K562 (cell line): ENCODE measurements around the gene GRIN2D. TPM values are rescaled to one million over a fixed set of nuclear protein-coding genes. Genes with fewer than 3 reads are reported as not detected.
A peak's percentile ranks its signal among the peaks of the same experiment; 100 is the strongest.

Experiments
- ATAC-seq: fragments of 200-7000 bp; cut with Tn5 transposase; 3 replicates; pipeline ENCODE4 v1.9.1; 2020; ENCODE audit warnings: moderate library complexity
- BruUV-seq: library from RNA; stranded (reverse); fragments of 400-500 nt; replicated peaks from 2 replicates; lab custom pipeline; 2021; lab: Mats Ljungman, UMichigan
- CTCF ChIA-PET: fragments of 300-600 bp; formaldehyde crosslinking; extraction: SDS; loops from one replicate; lab custom pipeline; 2021; ENCODE audit warnings: low intra/inter-chr PET ratio; lab: Yijun Ruan, JAX
- POLR2A ChIA-PET: fragments of 300-600, 350-650 bp; sonication (Branson Sonifier 250); formaldehyde crosslinking; extraction: SDS; loops from one replicate; lab custom pipeline; 2021; ENCODE audit warnings: antibody characterized with exemption, inconsistent platforms; lab: Yijun Ruan, JAX
- DNase-seq, 4 experiments: peaks; one replicate each; pipeline versions ENCODE4 v3.0.0 to v3.0.0-alpha.2; 2011 to 2018; ENCODE audit warnings: low spot score in 3 of 4, mixed read lengths in 3 of 4; ENCODE audit errors: extremely low read depth in 1 of 4
- FAIRE-seq: peaks from 2 replicates; lab custom pipeline; 2011; peaks lifted over from hg19 to GRCh38; lab: Jason Lieb, UNC
- H2AFZ ChIP-seq: 2 replicates; pipeline ENCODE4 v1.6.0; 2011; ENCODE audit warnings: low read depth, low read length, control low read depth, inconsistent platforms
- H3K27ac ChIP-seq: fragments of 200-600 bp; 3 replicates; pipeline ENCODE4 v1.8.0; 2011; ENCODE audit warnings: low read depth, mild to moderate bottlenecking, control low read depth, inconsistent platforms, low read length, moderate library complexity, mixed read lengths; ENCODE audit errors: extremely low read depth
- H3K27me3 ChIP-seq, 2 experiments: fragments of 300-600 bp in 1 of 2; 2 replicates in 1 of 2; 3 replicates in 1 of 2; pipeline versions ENCODE4 v1.6.0 to v1.8.0; 2011; ENCODE audit warnings: inconsistent platforms in 2 of 2, low read length in 2 of 2, mild to moderate bottlenecking in 1 of 2, mixed read lengths in 1 of 2, moderate library complexity in 1 of 2; ENCODE audit not compliant: control insufficient read depth in 2 of 2, insufficient read depth in 2 of 2
- H3K36me3 ChIP-seq: fragments of 300-600 bp; 3 replicates; pipeline ENCODE4 v1.8.0; 2011; ENCODE audit warnings: mild to moderate bottlenecking, low read length, inconsistent platforms; ENCODE audit not compliant: control insufficient read depth, insufficient read depth
- H3K4me1 ChIP-seq, 2 experiments: fragments of 200-600 bp in 1 of 2; replicated peaks in 1 of 2; 2 replicates in 1 of 2; 3 replicates in 1 of 2; pipeline versions ENCODE4 v1.5.1 to v1.8.0; 2011; ENCODE audit warnings: inconsistent platforms in 2 of 2, low read length in 2 of 2, mild to moderate bottlenecking in 1 of 2, mixed read lengths in 1 of 2, moderate library complexity in 1 of 2; ENCODE audit not compliant: control insufficient read depth in 2 of 2, insufficient read depth in 2 of 2
- H3K4me2 ChIP-seq: 2 replicates; pipeline ENCODE4 v1.6.1; 2011; ENCODE audit warnings: low read length, control low read depth, inconsistent platforms, mixed read lengths; ENCODE audit not compliant: insufficient read depth
- H3K4me3 ChIP-seq: fragments of 200-600 bp; sonication (generic), shearing (Covaris generic); 2 replicates; pipeline ENCODE4 v1.5.1; 2016; ENCODE audit warnings: control low read depth, inconsistent platforms
- H3K79me2 ChIP-seq: fragments of 200-600 bp; 3 replicates; pipeline ENCODE4 v1.8.0; 2011; ENCODE audit warnings: low read length, inconsistent platforms; ENCODE audit not compliant: control insufficient read depth, insufficient read depth
- H3K9ac ChIP-seq, 2 experiments: 2 replicates each; pipeline versions ENCODE4 v1.6.0 to v1.6.1; 2011; ENCODE audit warnings: low read depth in 2 of 2, low read length in 2 of 2, control low read depth in 1 of 2, inconsistent platforms in 1 of 2, mild to moderate bottlenecking in 1 of 2, mixed read lengths in 1 of 2; ENCODE audit not compliant: insufficient read depth in 1 of 2
- H3K9me1 ChIP-seq: one replicate; pipeline ENCODE4 v1.6.0; 2011; ENCODE audit warnings: inconsistent platforms, mild to moderate bottlenecking, low read length, moderate library complexity; ENCODE audit not compliant: control insufficient read depth, insufficient read depth
- H3K9me3 ChIP-seq: replicated peaks from 2 replicates; pipeline ENCODE4 v1.5.1; 2011; ENCODE audit warnings: low read depth, low read length, inconsistent platforms; ENCODE audit not compliant: control insufficient read depth, insufficient read depth
- H4K20me1 ChIP-seq: replicated peaks from 2 replicates; pipeline ENCODE4 v1.6.1; 2011; ENCODE audit warnings: low read length, inconsistent platforms, mixed read lengths; ENCODE audit not compliant: control insufficient read depth, insufficient read depth
- ARID2 ChIP-seq: fragments of 450-650 bp; IDR thresholded peaks from 2 replicates; pipeline ENCODE4 v1.6.1; 2017; ENCODE audit warnings: antibody characterized with exemption, mild to moderate bottlenecking
- DDX20 ChIP-seq: fragments of 450-650 bp; IDR thresholded peaks from 2 replicates; pipeline ENCODE4 v1.6.1; 2016; ENCODE audit warnings: missing genetic modification characterization, low read depth, mild to moderate bottlenecking, missing compliant biosample characterization, moderate library complexity
- HNRNPH1 ChIP-seq: fragments of 200-400 bp; formaldehyde crosslinking; optimal IDR thresholded peaks from 2 replicates; pipeline ENCODE3; 2017; ENCODE audit warnings: low read depth, mild to moderate bottlenecking, low read length, moderate library complexity
- IFI16 ChIP-seq: fragments of 250-450 bp; sonication (Bioruptor Pico); IDR thresholded peaks from 2 replicates; pipeline ENCODE4 v2.1.2; 2022; ENCODE audit warnings: mild to moderate bottlenecking, inconsistent platforms
- MEF2A ChIP-seq: IDR thresholded peaks from 2 replicates; pipeline ENCODE4 v1.6.1; 2011; ENCODE audit warnings: low read depth, mild to moderate bottlenecking, low read length, moderate library complexity; ENCODE audit not compliant: control insufficient read depth
- MEIS2 ChIP-seq: fragments of 450-650 bp; IDR thresholded peaks from 2 replicates; pipeline ENCODE4 v1.6.1; 2014; ENCODE audit warnings: mild to moderate bottlenecking; ENCODE audit not compliant: partially characterized antibody
- NFIC ChIP-seq: fragments of 450-650 bp; IDR thresholded peaks from 2 replicates; pipeline ENCODE4 v1.6.1; 2017; ENCODE audit warnings: mild to moderate bottlenecking, inconsistent platforms
- PHB2 ChIP-seq: fragments of 450-650 bp; IDR thresholded peaks from 2 replicates; pipeline ENCODE4 v1.6.1; 2017; ENCODE audit warnings: low read depth
- RBFOX2 ChIP-seq: fragments of 200-400 bp; formaldehyde crosslinking; IDR thresholded peaks from 2 replicates; pipeline ENCODE4 v1.6.1; 2017; ENCODE audit warnings: low read depth, mild to moderate bottlenecking, low read length, moderate library complexity
- SMAD2 ChIP-seq: fragments of 150-350 bp; IDR thresholded peaks from 2 replicates; pipeline ENCODE4 v1.6.1; 2014; ENCODE audit warnings: low read depth, mild to moderate bottlenecking, low read length
- SMARCA5 ChIP-seq: fragments of 450-650 bp; IDR thresholded peaks from 2 replicates; pipeline ENCODE4 v1.6.1; 2016
- SMARCC2 ChIP-seq: fragments of 450-650 bp; IDR thresholded peaks from 2 replicates; pipeline ENCODE4 v1.6.1; 2017; ENCODE audit warnings: antibody characterized with exemption, moderate library complexity, mild to moderate bottlenecking, low read depth
- SNIP1 ChIP-seq: fragments of 450-650 bp; IDR thresholded peaks from 2 replicates; pipeline ENCODE4 v1.7.1; 2017; ENCODE audit warnings: low read depth, mild to moderate bottlenecking
- SREBF1 ChIP-seq: fragments of 150-350 bp; IDR thresholded peaks from 2 replicates; pipeline ENCODE4 v1.6.1; 2014; ENCODE audit warnings: antibody characterized with exemption, low read depth, low read length, borderline replicate concordance
- TAF15 ChIP-seq: fragments of 200-400 bp; formaldehyde crosslinking; IDR thresholded peaks from 2 replicates; pipeline ENCODE4 v1.6.1; 2017; ENCODE audit warnings: mild to moderate bottlenecking, low read depth, low read length, moderate library complexity
- TEAD2 ChIP-seq: fragments of 450-650 bp; IDR thresholded peaks from 2 replicates; pipeline ENCODE4 v1.6.1; 2016; ENCODE audit warnings: missing genetic modification characterization, control low read depth, missing compliant biosample characterization
- YBX1 ChIP-seq: fragments of 450-650 bp; IDR thresholded peaks from 2 replicates; pipeline ENCODE4 v1.7.1; 2016; ENCODE audit warnings: mild to moderate bottlenecking
- ZBED1 ChIP-seq: IDR thresholded peaks from 2 replicates; pipeline ENCODE4 v1.6.1; 2014
- ZFP1 ChIP-seq: fragments of 450-650 bp; formaldehyde crosslinking; IDR thresholded peaks from 2 replicates; pipeline ENCODE4 v1.4.0; 2020; ENCODE audit warnings: mild to moderate bottlenecking, mixed read lengths
- ZNF282 ChIP-seq: sonication (generic); formaldehyde crosslinking; IDR thresholded peaks from 2 replicates; pipeline ENCODE4 v1.8.1; 2023; ENCODE audit warnings: missing genetic modification reagents
- ZNF561 ChIP-seq: fragments of 450-650 bp; formaldehyde crosslinking; conservative IDR thresholded peaks from 2 replicates; pipeline ENCODE4 v1.4.0; 2020; ENCODE audit warnings: mild to moderate bottlenecking, moderate library complexity
- ZNF584 ChIP-seq: fragments of 200-800 bp; sonication (Bioruptor generic); IDR thresholded peaks from 2 replicates; pipeline ENCODE4 v1.6.1; 2016; ENCODE audit warnings: low read depth, mild to moderate bottlenecking, missing genetic modification characterization, missing compliant biosample characterization
- ZNF77 ChIP-seq: fragments of 250-450 bp; sonication (Bioruptor Pico); IDR thresholded peaks from 2 replicates; pipeline ENCODE4 v1.5.0; 2020
- ZNF830 ChIP-seq: fragments of 250-450 bp; sonication (Bioruptor Pico); IDR thresholded peaks from 2 replicates; pipeline ENCODE4 v1.5.0; 2021; ENCODE audit warnings: mild to moderate bottlenecking
- WGBS: fragments of 100-300 bp; shearing (Covaris generic); methylation state at CpG from one replicate; pipeline ENCODE4 v1.1.6; 2016; ENCODE audit warnings: low coverage, mixed read lengths; ENCODE audit not compliant: insufficient coverage; ENCODE audit errors: missing lambda C conversion rate; 5-methylcytosine and 5-hydroxymethylcytosine counted together
- in situ Hi-C: fragments of 300-500 bp; cut with MboI; formaldehyde crosslinking; loops from 4 replicates; pipeline ENCODE4 v1.15.0; 2018; ENCODE audit warnings: inconsistent platforms, mixed read lengths
- intact Hi-C: fragments of 100-400 bp; cut with micrococcal nuclease; formaldehyde crosslinking; loops from 2 replicates; pipeline ENCODE4 v1.14.2; 2022
- polyA plus RNA-seq, 8 experiments: library from polyadenylated mRNA; depleted of rRNA in 4 of 8; stranded (reverse) in 5 of 8; unstranded in 3 of 8; fragments of >200 nt; fragmentation: Nextera tagmentation in 2 of 8; fragmentation: Illumina TruSeq in 1 of 8; extraction: Ambion mirVana in 2 of 8; extraction: Trizol in 1 of 8; gene quantifications; 2 replicates each; pipeline versions ENCODE4 v1.2.1 to v1.2.3, GENCODE V29; 2011 to 2014; ENCODE audit warnings: inconsistent platforms in 1 of 8, missing spikeins in 1 of 8
- total RNA-seq, 7 experiments: library from RNA; depleted of rRNA in 6 of 7; stranded (reverse); fragments of >200 nt in 6 of 7; fragmentation: Illumina TruSeq in 2 of 7; extraction: Trizol in 2 of 7; gene quantifications; 2 replicates each; pipeline versions ENCODE4 v1.2.1 to v1.2.3, GENCODE V29; 2011 to 2021; ENCODE audit warnings: low replicate concordance in 1 of 7
- TF ChIP-seq, protein P1 (sequence below), 2 experiments: IDR thresholded peaks in 1 of 2; conservative IDR thresholded peaks in 1 of 2; 2 replicates each; pipeline ENCODE4 v1.6.1; 2016; ENCODE audit warnings: low read depth in 2 of 2, mild to moderate bottlenecking in 1 of 2, missing compliant biosample characterization in 1 of 2, missing genetic modification characterization in 1 of 2, moderate library complexity in 1 of 2

GRIN2D gene
- total and polyA plus RNA-seq, 9 of the 15 experiments (the other 6 are each of a cell fraction or from before 2014, with no cell fraction given): 0.32 to 31.5 (median 1.8) TPM

- peak; percentile 0; the same call in 1 of the 3 replicates for ATAC-seq
- Histone ChIP-seq H2AFZ (peak overlapping the region; percentile 77), H3K9me3 (no peaks in the 10 kb centered on the region), H3K27ac (peak overlapping the region; percentile 84), H3K4me2 (peak overlapping the region; percentile 97), H4K20me1 (peaks cover 10% of the 10 kb centered on the region), H3K27me3 (no peaks in the 10 kb centered on the region), H3K4me3 (peak overlapping the region; percentile 75), H3K79me2 (peaks cover 41% of the 10 kb centered on the region), H3K36me3 (peaks cover 4% of the 10 kb centered on the region; the same call in 2 of the 3 replicates), H3K9me1 (no peaks in the 10 kb centered on the region), H3K9ac (peak overlapping the region; percentile 80 to 96), H3K4me1 (peaks cover 39 to 73% of the 10 kb centered on the region in 2 experiments)
- in situ Hi-C loops (no loop called here), intact Hi-C loops (loop anchor here (2.0 to 10.0 kb wide), 5 partner anchors 21 to 97 kb away; partner anchors contain the start of genes CYTH2, EMP3 and SYNGR4)
- 0% methylated on average over 5 of the region's 17 CpGs for WGBS
- POLR2A ChIA-PET: interaction anchor here (0.9 kb wide), 1 partner anchor 9 kb away, joined by 3 read pairs; no protein-coding TSS in a partner anchor
- peak in 1 of 4 experiments; percentile 54 for DNase-seq
- FAIRE-seq: no peak
- BruUV-seq: no TSS peak
- CTCF ChIA-PET: no interaction called here
- TF ChIP-seq ZBED1: no peak
- TF ChIP-seq ZFP1 (CRISPR knock-in tag): no peak
- TF ChIP-seq IFI16 (CRISPR knock-in tag): no peak
- no peak for TF ChIP-seq SNIP1
- no peak for TF ChIP-seq DDX20 (tag)
- no peak for TF ChIP-seq SMAD2
- TF ChIP-seq ZNF830 (CRISPR knock-in tag): no peak
- TF ChIP-seq NFIC: no peak
- TF ChIP-seq YBX1: no peak; the same call in 1 of the 2 replicates
- TF ChIP-seq ZNF282 (CRISPR knock-in tag): no peak
- TF ChIP-seq ZNF77 (CRISPR knock-in tag): no peak
- TF ChIP-seq MEIS2: no peak
- peak; percentile 56 for TF ChIP-seq RBFOX2
- no peak for TF ChIP-seq TEAD2 (tag)
- 0 out of 2 replicates have a peak, but pooled peaks have one; percentile 4 for TF ChIP-seq ARID2
- no peak for TF ChIP-seq ZNF561 (CRISPR knock-in tag)
- no peak for TF ChIP-seq TAF15
- TF ChIP-seq HNRNPH1: no peak
- no peak for TF ChIP-seq SREBF1
- no peak for TF ChIP-seq ZNF584 (CRISPR knock-in tag)
- TF ChIP-seq SMARCA5: 0 out of 2 replicates have a peak, but pooled peaks have one; percentile 5
- no peak for TF ChIP-seq MEF2A
- TF ChIP-seq, protein P1, sequence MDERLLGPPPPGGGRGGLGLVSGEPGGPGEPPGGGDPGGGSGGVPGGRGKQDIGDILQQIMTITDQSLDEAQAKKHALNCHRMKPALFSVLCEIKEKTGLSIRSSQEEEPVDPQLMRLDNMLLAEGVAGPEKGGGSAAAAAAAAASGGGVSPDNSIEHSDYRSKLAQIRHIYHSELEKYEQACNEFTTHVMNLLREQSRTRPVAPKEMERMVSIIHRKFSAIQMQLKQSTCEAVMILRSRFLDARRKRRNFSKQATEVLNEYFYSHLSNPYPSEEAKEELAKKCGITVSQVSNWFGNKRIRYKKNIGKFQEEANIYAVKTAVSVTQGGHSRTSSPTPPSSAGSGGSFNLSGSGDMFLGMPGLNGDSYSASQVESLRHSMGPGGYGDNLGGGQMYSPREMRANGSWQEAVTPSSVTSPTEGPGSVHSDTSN (CRISPR knock-in tag; IDR thresholded peaks at IDR 0.05; ENCODE audit: low read depth): no peak
- TF ChIP-seq, protein P1 (tag; conservative IDR thresholded peaks at IDR 0.05; ENCODE audit: low read depth): no peak
- TF ChIP-seq PHB2: no peak
- TF ChIP-seq SMARCC2: no peak
These were observed 4.6 kb downstream of the GRIN2D start for GRCh38 chr19:48398102-48398374.
